KG1 (cell line): ENCODE data around the gene VASP.

Source experiments
- DNase-seq: peaks from one replicate; lab custom pipeline; 2025; lab: John Stamatoyannopoulos, UW

VASP gene

GRCh38 chr19:45515807-45516401 is 8.6 kb downstream of the VASP start:
- DNase-seq: no peak

GRCh38 chr19:45517238-45517637 is 10.0 kb downstream of the VASP start:
- no peak for DNase-seq

- DNase-seq: no peak
Observed at GRCh38 chr19:45517641-45518468, 10.6 kb downstream of the VASP start.

GRCh38 chr19:45518469-45518826 is 11.2 kb downstream of the VASP start:
- DNase-seq: no peak

GRCh38 chr19:45522010-45522941 is 15.0 kb downstream of the VASP start:
- no peak for DNase-seq

- DNase-seq: peak; percentile 56
Observed at GRCh38 chr19:45523642-45524256, 16.5 kb downstream of the VASP start.

GRCh38 chr19:45524575-45525129 is 17.4 kb downstream of the VASP start:
- no peak for DNase-seq

- no peak for DNase-seq
Observed at GRCh38 chr19:45526143-45526542, 18.9 kb downstream of the VASP start.

- DNase-seq: no peak
Observed at GRCh38 chr19:45526971-45527370, 19.7 kb downstream of the VASP start.

- no peak for DNase-seq
Observed at GRCh38 chr19:45527731-45528130, 20.5 kb downstream of the VASP start.

GRCh38 chr19:45528149-45528743 is 21.0 kb downstream of the VASP start:
- DNase-seq: no peak

- no peak for DNase-seq
Observed at GRCh38 chr19:45528744-45529419, 21.6 kb downstream of the VASP start.

GRCh38 chr19:45529420-45529785 is 22.1 kb downstream of the VASP start:
- DNase-seq: no peak

GRCh38 chr19:45531349-45531748 is 24.1 kb downstream of the VASP start:
- no peak for DNase-seq

GRCh38 chr19:45539459-45539858 is 32.2 kb downstream of the VASP start:
- DNase-seq: no peak

- DNase-seq: no peak
Observed at GRCh38 chr19:45542234-45542668, 35.0 kb downstream of the VASP start.

GRCh38 chr19:45547211-45547770 is 40.0 kb downstream of the VASP start:
- DNase-seq: no peak

GRCh38 chr19:45547965-45548609 is 40.8 kb downstream of the VASP start:
- no peak for DNase-seq

GRCh38 chr19:45553464-45553863 is 46.2 kb downstream of the VASP start:
- DNase-seq: no peak

GRCh38 chr19:45554481-45554880 is 47.2 kb downstream of the VASP start:
- DNase-seq: no peak
